GM13977 (cell line): ENCODE data around the gene NR2F1-AS1.
A peak's percentile ranks its signal among the peaks of the same experiment; 100 is the strongest.

Experiments used
- DNase-seq: peaks from one replicate; pipeline ENCODE4 v3.0.0; 2012; ENCODE audit warnings: low spot score
- CTCF ChIP-seq: IDR thresholded peaks from 2 replicates; pipeline ENCODE4 v1.5.1; 2012; ENCODE audit warnings: mild to moderate bottlenecking, control low read depth; ENCODE audit not compliant: insufficient read depth; ENCODE audit errors: extremely low read depth, missing control alignments
- in situ Hi-C: fragments of 300-500 bp; cut with MboI; formaldehyde crosslinking; loops from one replicate; pipeline ENCODE4 v1.12.0; 2022; ENCODE audit warnings: low sequenced_read_pairs, low pct_unique_long_range_greater_than_20kb, mixed read lengths, inconsistent platforms; ENCODE audit not compliant: unreplicated experiment

The NR2F1-AS1 gene

GRCh38 chr5:93599399-93600120 is 18.5 kb upstream of the NR2F1-AS1 start:
- in situ Hi-C loops, result loop anchor here (25.0 kb wide), 3 partner anchors 188 to 1238 kb away; no protein-coding TSS in a partner anchor
- no peak for TF ChIP-seq CTCF
- DNase-seq, result no peak

GRCh38 chr5:93599001-93599379 is 18.0 kb upstream of the NR2F1-AS1 start:
- in situ Hi-C loops, result loop anchor here (25.0 kb wide), 1 partner anchor 1238 kb away; no protein-coding TSS in a partner anchor
- no peak for TF ChIP-seq CTCF
- DNase-seq, result no peak

- TF ChIP-seq CTCF, result no peak
- no peak for DNase-seq
- in situ Hi-C loops, result loop anchor here (25.0 kb wide), 1 partner anchor 1239 kb away; no protein-coding TSS in a partner anchor
These were observed 17.3 kb upstream of the NR2F1-AS1 start for GRCh38 chr5:93598091-93599000.

GRCh38 chr5:93596676-93597490 is 15.9 kb upstream of the NR2F1-AS1 start:
- peak; percentile 20 for TF ChIP-seq CTCF
- peak; percentile 57 for DNase-seq
- in situ Hi-C loops, result loop anchor here (25.0 kb wide), 1 partner anchor 1240 kb away; no protein-coding TSS in a partner anchor

GRCh38 chr5:93596310-93596675 is 15.3 kb upstream of the NR2F1-AS1 start:
- TF ChIP-seq CTCF, result no peak
- in situ Hi-C loops, result loop anchor here (25.0 kb wide), 1 partner anchor 1241 kb away; no protein-coding TSS in a partner anchor
- DNase-seq, result no peak

- in situ Hi-C loops, result loop anchor here (25.0 kb wide), 1 partner anchor 1242 kb away; no protein-coding TSS in a partner anchor
- TF ChIP-seq CTCF, result no peak
These were observed 14.6 kb upstream of the NR2F1-AS1 start for GRCh38 chr5:93595420-93596147.

More at GRCh38 chr5:93595420-93596147, 14.6 kb upstream of the NR2F1-AS1 start:
- DNase-seq, result no peak
